DMS153 treated with DMSO at 0.1 percent for 48 hours (cell line): ENCODE measurements around the gene ANKMY1.

Source experiments
- DNase-seq: peaks from one replicate; lab custom pipeline; 2025; ENCODE audit not compliant: unreplicated experiment; lab: John Stamatoyannopoulos, UW

The ANKMY1 gene

DNA sequence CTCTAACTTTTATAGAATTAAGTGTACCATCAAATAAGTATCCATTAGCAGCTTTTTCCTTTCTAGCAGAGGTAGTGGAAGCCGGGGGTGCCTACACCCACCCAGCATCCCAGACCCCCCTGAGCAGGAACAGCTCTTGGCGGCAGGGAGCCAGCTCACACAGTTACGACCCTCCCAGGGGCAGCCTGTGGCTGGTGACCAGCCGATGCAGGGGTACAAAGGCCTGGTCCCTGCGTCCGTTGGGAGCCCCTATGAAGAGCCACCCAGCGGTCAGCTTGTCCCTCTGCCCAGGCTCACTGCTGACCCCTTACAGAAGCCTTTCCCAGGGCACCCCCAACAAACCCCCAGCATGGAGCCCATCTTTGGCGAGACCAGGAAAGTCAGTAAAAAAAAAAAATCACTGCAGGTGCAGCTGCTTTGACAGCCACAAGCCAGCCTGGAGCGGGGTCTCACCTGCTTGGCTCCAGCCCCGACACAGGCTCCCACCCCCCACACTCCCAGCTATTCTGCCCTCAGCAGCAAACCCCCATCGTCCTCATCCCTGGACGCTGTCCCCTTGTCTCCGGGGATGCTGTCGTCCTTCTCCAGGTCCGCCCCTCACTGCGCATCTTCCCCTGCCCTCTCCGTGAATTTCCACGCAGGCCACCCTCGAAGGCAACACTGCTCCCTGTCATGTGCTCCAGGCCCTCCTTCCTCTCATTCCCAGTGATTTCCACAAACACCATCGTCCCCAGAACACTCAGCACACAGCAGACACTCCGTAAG lies 79.3 kb downstream of the ANKMY1 start:
- DNase-seq: no peak

DNA sequence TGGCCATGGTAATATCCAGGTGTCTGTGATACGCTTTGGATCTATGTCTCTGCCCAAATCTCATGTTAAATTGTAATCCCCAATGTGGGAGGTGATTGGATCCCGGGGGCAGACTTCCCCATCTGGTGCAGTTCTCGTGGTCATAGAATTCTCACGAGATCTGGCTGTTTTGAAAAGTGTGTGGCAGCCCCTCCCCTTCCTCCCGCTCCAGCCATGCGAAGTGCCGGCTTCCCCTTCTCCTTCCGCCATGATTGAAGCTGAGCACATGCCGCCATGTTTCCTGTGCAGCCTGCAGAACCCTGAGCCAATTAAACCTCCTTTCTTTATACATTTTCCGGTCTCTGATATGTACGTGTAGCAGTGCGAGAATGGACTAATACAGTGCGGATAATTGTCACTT lies 79.9 kb downstream of the ANKMY1 start:
- DNase-seq: no peak

DNA sequence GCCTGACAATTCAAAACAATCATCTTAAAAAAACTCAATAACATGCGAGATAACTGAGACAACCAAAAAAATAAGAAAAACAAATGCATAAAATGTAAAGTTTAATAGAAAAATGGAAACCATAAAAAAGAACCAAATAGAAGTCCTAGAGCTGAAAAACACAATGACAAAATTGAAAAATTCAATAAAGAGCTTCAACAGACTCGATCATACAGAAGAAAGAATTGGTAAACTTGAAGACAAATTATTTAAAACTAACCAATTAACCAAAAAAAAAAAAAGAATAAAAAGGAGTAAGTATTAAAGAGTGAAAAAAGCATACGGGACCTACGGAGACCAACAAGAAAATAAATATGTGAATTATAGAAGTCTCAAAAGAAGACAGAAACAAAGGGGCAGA lies 84.6 kb downstream of the ANKMY1 start:
- DNase-seq: no peak

DNA sequence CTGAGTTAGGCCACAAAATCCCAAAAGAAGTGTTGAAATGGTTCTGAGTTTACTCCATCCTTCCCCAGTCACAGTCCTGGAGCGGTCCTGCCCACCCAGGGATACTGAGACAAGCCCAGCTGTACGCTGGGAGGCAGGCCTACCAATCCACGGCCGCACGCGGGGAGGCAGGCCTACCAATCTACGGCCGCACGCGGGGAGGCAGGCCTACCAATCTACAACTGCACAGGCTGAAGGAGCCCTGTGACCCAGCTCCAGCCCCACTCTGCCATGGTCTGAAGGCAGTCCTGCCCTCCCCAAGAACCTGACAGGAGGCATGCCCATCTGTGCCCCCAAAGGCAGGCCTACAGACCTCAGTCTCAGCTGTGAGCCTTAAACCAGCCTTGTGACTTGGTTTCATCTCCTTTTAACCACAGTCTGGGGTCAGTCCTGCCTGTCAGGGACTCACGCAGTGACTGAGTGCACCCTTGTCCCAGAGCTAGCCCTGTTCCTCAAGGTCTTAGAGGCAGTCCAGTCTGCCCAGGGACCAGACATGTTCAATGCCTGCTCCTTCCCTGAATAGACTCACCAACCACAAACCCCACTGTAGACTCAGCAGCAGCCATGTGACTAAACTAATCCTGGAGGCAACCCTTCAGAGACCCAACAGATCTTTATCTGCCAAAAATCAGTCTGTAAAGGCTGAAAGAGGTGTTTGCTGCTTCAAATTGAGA lies 85.6 kb downstream of the ANKMY1 start:
- no peak for DNase-seq

DNA sequence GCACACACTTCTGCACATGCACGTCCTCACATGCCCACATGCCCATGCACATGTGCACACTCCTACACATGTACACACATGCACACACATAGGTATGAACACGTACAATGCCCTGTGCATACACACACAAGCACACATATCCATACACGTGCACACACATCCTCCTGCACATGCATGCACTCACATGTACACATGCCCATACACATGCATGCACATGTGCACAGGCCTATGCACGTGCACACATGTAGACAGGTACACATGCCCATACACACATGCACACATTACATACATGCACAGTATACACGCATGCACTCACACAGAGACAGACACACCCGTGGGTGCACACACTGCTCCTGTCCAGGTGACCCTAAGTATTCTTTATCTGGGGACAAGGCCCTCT lies 88.0 kb downstream of the ANKMY1 start:
- DNase-seq: no peak

DNA sequence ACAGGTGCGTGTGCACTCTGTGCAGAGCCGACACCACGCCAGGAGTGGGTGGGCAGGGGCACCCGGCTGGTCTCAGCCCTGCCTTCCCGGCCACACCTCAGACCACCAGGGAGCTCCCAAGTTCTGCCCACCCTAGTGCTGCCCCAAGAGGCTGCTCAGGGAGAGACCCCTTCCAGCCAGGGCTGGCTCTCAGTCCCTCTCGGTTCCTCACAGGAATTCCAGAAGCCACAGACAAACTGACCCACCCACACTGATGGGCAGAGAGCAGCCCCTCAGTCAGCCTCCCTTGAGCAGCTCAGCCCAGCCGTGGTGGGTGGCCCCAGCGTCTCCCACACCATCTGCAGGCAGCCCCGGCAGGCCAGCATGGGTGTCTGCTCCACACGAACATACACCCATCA lies 88.5 kb downstream of the ANKMY1 start:
- DNase-seq: no peak

DNA sequence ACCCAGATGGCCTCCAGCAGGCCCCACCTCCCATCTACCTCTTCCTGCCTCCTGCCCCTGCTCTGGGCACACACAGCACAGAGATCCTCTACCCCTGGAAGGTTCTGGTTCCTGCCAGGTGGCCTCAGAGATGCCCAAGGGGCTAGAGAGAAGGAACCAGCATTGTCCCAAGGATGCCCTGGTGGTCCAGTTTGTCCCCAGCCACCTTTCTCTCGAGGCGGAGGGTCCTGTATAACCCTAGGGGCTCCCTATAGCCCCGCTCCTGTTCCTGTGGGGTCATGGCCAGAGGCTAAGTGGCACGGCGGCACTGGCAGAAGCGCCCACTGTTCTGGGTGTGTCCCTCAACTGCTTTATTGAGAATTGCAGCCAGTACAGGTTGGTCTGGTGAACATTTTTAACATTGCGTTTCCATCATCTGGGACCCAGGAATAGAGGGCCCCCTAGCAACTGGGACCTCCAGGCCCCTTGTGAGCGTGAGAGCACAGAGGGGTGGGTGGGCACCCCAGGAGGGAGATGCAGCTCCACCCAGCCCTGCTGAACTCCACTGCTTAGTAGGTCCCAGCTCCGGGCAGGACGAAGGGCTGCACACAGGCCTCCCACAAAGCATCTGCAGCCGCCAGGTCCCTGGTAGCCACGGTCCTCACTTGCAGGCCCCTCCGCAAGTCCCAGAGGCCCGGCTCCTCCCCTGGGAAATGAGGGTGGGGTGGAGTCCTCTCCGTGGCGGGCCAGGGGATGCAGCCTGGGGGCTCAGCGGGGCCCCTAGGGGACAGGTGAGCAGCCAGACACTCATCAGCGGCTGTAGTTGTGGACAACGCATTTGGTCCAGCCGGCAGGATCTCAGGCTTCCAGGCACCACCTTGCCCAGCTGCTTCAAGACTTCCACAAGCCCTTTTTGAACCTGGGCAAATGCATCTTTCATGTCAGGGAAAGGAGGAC lies 89.2 kb downstream of the ANKMY1 start:
- DNase-seq: no peak

DNA sequence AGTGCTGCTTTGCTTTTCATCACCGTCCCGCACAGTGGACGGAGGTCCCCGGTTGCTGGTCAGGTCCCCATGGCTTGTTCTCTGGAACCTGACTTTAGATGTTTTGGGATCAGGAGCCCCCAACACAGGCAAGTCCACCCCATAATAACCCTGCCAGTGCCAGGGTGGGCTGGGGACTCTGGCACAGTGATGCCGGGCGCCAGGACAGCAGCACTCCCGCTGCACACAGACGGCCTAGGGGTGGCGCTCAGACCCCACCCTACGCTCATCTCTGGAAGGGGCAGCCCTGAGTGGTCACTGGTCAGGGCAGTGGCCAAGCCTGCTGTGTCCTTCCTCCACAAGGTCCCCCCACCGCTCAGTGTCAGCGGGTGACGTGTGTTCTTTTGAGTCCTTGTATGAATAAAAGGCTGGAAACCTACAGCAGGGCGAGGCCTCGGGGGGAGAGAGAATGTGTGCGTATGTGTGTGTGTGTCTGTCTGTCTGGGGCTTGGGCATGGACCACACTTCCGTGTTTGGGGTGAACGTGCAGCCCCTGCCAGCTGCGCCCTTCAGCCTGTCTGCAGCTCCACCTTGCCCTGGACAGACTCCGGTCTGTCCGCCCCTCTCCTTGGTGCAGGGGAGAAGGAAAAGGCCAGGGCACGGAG lies 90.0 kb downstream of the ANKMY1 start:
- DNase-seq: no peak

DNA sequence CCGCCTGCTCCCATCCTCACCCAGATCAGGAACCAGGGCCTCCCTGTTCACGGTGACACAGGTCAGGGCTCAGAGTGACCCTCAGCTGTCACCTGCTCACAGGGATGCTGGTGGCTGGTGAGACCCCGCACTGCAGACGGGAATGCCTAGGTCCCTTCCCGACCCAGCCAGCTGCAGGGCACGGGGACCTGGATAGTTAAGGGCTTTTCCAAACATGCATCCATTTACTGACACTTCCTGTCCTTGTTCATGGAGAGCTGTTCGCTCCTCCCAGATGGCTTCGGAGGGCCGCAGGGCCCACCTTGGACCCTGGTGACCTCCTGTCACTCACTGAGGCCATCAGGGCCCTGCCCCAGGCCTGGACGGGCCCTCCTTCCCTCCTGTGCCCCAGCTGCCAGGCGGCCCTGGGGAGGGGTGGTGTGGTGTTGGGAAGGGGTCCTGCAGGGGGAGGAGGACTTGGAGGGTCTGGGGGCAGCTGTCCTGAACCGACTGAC lies 90.6 kb downstream of the ANKMY1 start:
- no peak for DNase-seq

DNA sequence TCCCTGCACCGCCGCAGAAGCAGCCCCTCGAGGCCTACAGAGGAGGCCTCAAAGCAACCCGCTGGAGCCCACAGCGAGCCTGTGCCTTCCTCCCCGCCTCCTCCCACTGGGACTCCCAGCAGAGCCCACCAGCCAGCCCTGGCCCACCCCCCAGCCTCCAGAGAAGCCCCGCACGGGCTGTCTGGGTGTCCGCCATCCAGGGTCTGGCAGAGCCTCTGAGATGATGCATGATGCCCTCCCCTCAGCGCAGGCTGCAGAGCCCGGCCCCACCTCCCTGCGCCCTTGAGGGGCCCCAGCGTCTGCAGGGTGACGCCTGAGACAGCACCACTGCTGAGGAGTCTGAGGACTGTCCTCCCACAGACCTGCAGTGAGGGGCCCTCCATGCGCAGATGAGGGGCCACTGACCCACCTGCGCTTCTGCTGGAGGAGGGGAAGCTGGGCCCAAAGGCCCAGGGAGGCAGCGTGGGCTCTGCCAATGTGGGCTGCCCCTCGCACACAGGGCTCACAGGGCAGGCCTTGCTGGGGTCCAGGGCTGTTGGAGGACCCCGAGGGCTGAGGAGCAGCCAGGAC lies 91.1 kb downstream of the ANKMY1 start:
- no peak for DNase-seq

DNA sequence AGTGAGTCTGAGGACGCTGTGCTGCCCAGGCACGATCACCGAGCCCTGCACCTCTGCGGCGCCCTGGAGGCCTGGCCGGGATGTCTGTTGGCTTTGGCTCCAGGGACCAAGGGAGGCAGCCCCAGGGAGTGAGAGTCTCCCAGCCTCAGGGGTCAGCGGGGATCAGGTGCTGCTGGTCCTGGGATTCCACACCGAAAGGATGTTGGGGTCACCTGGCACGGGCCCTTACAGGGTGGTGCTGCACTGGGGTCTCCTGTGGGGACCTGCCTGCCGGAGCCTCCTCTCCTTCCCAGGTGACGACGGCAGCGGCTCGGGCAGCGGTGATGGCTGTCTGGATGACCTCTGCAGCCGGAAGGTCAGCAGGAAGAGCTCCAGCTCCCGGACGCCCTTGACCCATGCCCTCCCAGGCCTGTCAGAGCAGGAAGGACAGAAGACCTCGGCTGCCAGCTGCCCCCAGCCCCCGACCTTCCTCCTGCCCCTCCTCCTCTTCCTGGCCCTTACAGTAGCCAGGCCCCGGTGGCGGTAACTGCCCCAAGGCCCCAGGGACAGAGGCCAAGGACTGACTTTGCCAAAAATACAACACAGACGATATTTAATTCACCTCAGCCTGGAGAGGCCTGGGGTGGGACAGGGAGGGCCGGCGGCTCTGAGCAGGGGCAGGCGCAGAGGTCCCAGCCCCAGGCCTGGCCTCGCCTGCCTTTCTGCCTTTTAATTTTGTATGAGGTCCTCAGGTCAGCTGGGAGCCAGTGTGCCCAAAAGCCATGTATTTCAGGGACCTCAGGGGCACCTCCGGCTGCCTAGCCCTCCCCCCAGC lies 91.8 kb downstream of the ANKMY1 start:
- no peak for DNase-seq

DNA sequence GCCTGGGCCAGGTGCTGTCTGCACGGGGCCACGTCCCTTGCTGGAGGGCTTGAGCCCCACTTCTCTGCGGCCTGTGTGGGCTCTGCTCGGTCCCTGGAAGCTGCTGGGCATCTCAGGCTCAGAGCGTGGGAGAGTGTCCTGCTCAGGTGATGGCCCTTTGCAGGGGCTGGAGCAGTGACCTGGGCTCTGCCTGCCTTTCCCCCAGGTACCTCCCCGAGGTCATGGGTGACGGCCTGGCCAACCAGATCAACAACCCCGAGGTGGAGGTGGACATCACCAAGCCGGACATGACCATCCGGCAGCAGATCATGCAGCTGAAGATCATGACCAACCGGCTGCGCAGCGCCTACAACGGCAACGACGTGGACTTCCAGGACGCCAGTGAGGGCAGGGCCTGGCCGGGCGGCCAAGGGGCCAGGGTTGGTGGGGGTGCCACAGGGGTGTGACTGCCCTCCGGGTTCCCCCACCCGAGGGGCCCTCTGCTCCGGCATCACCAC lies 92.5 kb downstream of the ANKMY1 start:
- no peak for DNase-seq

DNA sequence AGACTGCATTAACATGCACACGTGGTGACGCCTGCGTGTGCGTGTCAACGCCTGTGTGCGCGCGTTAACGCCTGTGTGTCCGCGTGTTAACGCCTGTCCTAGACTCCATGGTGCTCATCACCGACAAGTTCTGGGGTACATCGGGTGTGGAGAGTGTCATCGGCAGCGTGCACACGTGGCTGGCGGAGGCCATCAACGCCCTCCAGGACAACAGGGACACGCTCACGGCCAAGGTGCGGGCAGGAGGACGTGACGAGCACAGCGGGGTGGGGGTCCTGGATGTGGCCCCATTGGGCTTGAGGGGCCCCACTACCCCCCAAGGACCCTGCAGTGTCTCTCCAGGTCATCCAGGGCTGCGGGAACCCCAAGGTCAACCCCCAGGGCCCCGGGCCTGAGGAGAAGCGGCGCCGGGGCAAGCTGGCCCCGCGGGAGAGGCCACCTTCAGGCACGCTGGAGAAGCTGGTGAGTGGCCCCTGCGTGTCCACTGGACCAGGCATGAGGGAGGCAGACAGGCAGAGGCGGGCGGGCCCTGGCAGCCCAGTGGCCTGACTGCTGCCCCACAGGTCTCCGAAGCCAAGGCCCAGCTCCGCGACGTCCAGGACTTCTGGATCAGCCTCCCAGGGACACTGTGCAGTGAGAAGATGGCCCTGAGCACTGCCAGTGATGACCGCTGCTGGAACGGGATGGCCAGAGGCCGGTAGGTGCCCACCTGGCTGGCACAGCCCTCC lies 93.1 kb downstream of the ANKMY1 start:
- no peak for DNase-seq

DNA sequence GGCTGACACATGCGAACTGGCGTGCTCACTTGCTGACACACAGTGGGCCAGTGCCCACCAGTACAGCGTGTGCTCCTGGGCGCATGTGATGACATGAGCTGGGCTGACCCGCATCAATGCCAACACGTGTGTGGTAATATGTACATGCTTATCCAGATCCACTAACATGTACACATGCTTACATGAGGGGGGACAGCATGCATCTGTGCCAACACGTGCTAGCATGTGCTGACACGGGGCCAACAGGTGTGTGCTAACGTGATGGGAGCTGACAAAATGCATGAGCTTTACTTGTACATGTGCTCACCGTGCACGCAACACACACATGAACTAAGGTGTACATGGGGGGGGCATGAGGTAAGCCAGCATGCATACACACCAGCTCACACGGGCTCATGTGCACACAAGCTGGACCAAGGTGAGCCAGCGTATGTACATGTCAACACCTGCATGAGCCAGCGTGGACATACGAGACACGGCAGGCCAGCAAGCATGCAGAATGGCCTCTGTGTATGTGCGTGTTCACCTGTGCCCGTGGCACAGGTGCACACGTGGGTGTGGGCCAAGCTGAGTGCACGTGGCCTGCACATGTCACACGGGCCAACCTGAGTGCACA lies 93.8 kb downstream of the ANKMY1 start:
- no peak for DNase-seq

DNA sequence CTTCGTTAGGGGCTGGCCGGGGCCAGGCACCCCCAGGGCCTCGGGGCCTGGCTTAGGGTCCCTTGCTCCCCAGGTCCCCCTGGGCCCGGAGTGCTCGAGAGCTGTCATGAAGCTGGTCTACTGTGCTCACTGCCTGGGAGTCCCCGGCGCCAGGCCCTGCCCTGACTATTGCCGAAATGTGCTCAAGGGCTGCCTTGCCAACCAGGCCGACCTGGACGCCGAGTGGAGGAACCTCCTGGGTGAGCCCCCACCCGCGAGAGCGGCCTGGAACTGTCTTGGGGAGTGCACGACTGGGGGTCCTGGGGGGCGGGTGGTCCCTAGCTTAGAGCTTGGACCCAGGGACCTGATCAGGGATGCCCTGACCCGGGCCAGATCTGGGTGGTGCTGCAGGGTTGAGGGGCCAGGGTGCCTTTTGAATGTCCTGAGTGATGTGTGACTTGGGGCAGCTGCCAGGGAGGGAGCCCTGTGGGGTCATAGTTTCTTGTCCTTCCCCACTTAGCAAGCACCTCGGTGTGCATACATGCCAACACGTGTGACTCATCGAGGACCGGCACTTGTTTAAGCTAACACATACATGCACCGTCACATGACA lies 94.4 kb downstream of the ANKMY1 start:
- DNase-seq: no peak

DNA sequence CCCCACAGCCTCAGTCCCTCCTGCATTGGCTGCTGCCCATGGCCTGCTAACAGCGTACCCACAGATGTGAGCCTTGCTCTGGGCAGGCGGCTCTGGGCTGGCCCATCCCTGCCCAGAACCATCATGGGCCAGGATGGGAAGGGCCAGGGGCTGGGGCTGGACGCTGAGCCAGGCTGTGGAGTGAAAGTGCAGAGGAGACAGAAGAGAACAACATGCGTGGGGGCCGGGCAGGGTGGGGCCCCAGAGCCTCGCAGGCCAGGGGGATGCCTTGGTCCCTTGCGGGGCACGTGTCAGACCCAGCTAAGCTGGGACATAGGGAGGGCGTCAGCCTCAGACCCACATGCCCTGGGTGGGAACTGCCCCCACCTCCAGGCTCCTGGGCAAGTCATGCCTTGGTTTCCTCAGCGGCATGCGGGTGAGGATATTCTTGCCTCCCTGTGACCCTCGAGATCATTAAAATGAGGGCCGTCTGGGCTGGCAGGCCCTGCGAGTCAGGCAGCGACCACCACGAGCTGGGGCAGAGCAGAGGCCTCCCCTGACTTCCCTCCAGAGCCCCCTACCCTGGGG lies 95.0 kb downstream of the ANKMY1 start:
- DNase-seq: no peak

DNA sequence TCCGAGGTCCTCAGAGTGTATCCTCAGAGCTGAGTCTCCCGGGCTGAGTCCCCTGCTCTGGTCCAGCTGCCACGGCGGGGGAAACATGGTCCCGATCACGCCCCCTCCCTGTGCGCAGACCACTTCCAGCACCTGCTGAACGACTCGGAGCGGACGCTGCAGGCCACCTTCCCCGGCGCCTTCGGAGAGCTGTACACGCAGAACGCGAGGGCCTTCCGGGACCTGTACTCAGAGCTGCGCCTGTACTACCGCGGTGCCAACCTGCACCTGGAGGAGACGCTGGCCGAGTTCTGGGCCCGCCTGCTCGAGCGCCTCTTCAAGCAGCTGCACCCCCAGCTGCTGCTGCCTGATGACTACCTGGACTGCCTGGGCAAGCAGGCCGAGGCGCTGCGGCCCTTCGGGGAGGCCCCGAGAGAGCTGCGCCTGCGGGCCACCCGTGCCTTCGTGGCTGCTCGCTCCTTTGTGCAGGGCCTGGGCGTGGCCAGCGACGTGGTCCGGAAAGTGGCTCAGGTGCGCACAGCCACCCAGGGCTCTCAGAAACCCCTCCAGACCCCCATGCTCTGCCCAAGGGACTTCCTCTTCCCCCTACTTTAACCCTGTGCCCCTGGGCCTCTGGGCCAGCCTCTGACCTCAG lies 95.6 kb downstream of the ANKMY1 start:
- DNase-seq: no peak
